CD4-positive, alpha-beta T cell treated with Interleukin-2 at 100 ng/mL for 4 hours (primary cell): Measurements from ENCODE around the gene BAIAP3.
A peak's percentile ranks its signal among the peaks of the same experiment; 100 is the strongest.

Experiments used
- DNase-seq: peaks from one replicate; pipeline ENCODE4 v3.0.0-alpha.2; 2020; ENCODE audit warnings: low spot score

BAIAP3 gene

GRCh38 chr16:1346422-1347285 is 13.2 kb downstream of the BAIAP3 start:
- no peak for DNase-seq

DNA sequence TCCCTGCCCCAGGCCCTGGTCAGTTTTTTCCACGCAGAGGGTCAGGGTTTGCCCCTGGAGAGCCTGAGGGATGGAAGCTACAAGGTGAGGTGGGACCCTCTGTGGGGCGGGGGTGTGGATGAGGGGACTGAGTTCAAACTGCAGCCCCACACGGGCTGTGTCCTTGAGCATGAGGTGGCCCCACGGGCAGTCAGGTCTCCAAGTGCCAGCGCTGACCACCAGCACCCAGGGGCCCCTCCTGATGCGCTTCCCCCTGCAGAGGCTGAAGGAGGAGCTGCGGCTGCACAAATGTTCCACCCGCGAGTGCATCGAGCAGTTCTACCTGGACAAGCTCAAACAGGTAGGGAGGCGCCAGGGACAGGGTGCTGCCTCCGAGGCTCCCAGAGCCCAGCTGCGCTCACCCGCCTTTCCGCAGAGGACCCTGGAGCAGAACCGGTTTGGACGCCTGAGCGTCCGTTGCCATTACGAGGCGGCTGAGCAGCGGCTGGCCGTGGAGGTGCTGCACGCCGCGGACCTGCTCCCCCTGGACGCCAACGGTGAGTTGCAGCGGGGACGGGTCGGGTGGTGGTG is 13.9 kb downstream of the BAIAP3 start:
- DNase-seq: no peak

DNA sequence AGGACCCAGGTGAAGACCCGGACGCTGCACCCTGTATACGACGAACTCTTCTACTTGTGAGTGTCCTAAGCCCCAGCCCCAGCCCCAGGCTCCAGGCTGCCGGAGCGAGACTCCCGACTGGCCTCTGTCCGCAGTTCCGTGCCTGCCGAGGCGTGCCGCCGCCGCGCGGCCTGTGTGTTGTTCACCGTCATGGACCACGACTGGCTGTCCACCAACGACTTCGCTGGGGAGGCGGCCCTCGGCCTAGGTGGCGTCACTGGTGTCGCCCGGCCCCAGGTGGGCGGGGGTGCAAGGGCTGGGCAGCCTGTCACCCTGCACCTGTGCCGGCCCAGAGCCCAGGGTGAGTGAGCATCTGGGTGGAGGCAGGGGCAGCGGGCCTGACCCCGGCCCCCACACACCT is 14.5 kb downstream of the BAIAP3 start:
- DNase-seq: no peak

- no peak for DNase-seq
Measured at GRCh38 chr16:1348441-1348840, 15.0 kb downstream of the BAIAP3 start.

- no peak for DNase-seq
Measured at GRCh38 chr16:1348926-1349325, 15.5 kb downstream of the BAIAP3 start.

DNA sequence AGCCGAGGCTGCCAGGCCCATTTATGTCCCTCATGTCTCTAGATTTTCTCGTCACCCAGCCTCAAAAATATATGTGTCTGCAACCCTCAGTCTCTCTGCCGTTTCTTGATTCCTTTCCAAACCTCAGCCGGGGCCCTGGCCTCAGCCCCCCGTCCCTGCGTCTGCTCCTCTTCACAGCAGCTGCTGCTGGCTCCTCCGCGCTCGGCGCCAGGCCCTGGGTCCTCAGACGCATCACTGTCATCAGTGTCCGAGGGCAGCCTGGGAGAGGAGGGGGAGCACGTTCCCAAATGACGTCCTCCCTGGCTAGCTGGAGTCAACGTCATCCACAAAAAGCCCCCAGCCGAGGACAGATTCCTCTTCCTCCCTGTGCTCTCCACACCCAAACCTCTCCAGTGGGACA is 15.9 kb downstream of the BAIAP3 start:
- DNase-seq: no peak

DNA sequence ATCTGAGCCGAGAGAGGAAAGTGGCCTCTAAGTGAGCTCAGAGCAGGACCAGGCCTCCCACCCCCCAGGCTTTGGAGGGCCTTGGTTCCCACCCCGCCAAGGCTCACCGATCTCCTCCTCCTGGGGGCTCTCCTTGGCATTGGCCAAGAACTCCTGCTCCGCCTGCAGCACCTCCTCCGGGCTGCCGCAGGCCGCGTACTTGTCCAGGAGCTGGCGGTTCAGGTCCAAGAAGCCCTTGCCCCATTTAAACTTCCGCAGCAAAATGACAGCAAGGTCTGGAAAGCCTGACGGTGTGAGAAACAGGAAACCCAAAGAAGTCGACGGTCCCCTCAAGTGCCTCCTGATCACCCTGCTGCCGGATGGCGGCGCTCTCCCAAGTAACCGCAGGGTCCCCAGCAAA is 16.5 kb downstream of the BAIAP3 start:
- no peak for DNase-seq

DNA sequence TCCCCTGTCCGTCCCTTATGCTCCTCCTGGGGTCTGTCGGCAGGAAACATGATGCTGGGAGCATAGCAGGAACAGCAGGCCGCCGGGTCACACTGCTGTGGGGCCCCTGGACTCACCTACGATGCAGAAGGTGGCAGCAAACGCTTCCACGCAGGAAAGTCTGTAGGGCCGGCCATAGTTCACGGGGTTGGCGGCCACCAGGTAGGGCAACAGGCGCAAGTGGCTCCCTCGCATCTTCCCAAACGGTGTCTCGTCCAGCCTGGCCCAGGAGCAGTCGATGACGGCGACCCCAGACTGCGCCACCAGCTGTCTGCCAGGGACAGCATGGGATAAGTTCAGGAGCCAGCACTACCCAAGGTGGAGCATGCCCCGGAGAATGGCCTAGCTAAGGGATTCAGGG is 17.2 kb downstream of the BAIAP3 start:
- DNase-seq: no peak

- no peak for DNase-seq
Measured at GRCh38 chr16:1351215-1351581, 17.8 kb downstream of the BAIAP3 start.

DNA sequence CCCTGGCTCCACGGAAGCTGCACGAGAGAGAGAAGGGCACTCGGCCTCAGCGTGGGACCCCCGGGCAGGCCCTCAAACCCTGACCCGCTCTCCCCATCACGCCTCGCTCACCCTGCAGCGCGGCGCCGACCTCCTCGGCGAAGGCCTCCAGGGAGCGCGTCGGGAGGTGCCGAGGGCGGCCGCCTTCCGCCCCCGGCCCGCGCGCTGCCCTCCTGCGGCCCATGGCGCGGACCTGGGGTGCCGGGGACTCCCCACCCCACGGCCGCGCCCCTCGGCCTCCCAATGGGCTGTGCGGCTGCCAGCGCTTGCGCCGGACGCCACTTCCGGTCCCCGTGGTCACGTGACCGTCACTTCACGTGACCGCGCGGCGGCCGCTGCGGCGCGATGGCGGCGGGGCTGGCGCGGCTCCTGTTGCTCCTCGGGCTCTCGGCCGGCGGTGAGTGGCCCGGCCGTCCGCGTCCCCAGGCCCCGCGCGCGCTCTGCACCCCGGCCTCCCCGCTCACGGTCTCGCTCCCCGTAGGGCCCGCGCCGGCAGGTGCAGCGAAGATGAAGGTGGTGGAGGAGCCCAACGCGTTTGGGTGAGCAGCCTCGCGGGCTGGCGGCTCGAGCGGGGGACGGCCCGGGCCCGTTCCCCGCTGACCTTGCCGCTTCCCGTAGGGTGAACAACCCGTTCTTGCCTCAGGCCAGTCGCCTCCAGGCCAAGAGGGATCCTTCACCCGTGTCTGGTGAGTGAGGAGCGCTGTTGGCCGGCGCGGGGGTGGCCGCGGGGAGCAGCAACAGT is 18.3 kb downstream of the BAIAP3 start, which contains the start of the genes GNPTG and TSR3:
Gene GNPTG (plus strand): TSS at position 350 of the 781 bp plus-strand sequence. CDS start 35 bp downstream, at position 385.
Gene TSR3 (minus strand): TSS at position 297 of the 781 bp plus-strand sequence. CDS start 74 bp downstream, at position 223.
- DNase-seq: peak; percentile 85

DNA sequence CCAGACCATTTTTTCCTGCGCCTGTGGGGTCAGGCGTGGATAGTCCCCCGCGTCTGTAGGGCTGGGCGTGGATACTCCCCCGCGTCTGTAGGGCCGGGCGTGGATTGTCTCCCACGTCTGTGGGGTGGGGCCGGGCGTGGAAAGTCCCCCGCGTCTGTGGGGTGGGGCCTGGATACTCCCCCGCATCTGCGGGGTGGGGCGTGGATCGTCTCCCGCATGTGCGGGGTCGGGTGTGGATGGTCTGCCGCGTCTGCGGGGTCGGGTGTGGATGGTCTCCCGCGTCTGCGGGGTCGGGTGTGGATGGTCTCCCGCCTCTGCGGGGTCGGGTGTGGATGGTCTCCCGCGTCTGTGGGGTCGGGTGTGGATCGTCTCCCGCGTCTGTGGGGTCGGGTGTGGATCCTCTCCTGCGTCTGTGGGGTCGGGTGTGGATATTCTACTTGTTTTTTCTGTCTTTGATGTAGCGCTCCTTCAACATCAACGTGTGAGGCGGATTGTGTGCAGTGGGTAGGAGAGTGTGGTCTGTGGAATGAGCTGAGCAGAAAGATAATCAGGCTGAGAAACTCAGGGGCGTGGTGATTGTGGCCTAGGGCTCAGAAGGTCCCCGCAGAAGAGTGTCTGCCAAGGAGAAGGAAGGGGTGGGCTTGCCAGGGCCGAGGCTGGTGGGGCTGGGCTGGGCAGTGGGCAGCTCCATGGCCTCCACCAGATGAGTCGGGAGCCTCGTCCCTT is 21.5 kb downstream of the BAIAP3 start:
- DNase-seq: no peak

DNA sequence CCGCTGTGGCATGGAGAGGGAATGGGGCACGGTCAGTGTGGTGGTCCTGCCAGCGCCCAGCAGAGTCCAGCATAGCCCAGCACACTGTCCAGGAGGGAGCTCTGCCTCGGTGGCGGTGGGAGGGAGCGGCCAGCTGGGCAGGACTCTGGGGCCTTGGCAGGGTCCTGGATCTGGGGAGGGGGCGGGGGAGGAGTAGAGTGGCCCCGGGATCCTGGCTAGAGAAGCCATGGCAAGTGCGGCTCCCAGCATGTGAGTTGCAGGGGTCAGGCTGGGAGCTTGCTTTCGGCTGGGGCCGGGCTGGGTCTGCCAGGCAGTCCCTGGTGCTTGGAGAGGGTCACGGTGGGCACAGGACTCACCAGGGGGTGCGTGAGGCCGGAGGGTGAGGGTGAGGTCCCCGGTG is 22.1 kb downstream of the BAIAP3 start:
- no peak for DNase-seq

GRCh38 chr16:1356061-1356900 is 22.8 kb downstream of the BAIAP3 start:
- DNase-seq: no peak

GRCh38 chr16:1357906-1358566 is 24.6 kb downstream of the BAIAP3 start:
- no peak for DNase-seq

DNA sequence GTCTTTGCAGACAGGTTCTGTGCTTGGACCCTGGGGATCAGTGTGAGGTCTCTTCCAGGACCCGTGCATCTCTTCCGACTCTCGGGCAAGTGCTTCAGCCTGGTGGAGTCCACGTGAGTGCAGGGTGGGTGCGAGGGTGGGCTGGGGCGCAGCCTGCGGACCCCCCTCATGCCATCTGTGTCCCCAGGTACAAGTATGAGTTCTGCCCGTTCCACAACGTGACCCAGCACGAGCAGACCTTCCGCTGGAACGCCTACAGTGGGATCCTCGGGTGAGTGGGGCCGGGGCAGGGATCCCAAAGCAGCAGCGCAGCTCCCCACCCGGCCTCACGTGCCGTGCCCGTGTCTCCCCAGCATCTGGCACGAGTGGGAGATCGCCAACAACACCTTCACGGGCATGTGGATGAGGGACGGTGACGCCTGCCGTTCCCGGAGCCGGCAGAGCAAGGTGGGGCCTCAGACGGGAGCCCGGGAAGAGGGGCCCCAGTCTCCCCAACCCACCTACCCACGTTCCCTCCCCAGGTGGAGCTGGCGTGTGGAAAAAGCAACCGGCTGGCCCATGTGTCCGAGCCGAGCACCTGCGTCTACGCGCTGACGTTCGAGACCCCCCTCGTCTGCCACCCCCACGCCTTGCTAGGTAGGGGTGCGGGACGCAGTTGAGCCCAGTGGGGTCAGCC is 28.4 kb downstream of the BAIAP3 start:
- DNase-seq: no peak

GRCh38 chr16:1362807-1363206 is 29.4 kb downstream of the BAIAP3 start:
- DNase-seq: no peak

DNA sequence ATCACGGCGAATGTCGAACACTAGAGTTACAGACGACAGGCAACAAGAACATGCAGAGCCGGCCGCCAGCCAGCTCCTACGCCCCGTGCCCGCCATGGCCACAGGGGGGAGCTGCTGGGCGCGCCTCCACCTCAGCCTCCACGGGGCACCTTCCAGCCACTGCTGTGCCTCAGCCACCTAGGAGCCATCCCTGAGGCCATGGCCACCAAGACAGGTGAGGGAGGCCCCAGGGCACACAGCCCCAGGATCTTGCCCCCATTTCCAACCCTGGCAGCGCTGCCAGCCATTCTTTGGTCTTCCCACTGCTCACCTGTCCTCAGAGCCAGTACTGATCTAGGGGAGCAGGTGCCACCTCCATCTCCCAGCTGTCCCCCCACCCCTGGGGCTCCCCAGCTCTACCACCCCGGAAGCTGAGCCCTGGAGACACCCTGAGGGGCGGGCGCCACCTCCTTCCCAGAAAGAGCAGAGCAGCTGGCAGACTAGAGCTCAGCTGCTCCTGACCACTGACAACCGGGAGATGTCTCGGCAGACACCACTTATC is 30.1 kb downstream of the BAIAP3 start:
- DNase-seq: peak; percentile 65

GRCh38 chr16:1364510-1364909 is 31.1 kb downstream of the BAIAP3 start:
- no peak for DNase-seq

DNA sequence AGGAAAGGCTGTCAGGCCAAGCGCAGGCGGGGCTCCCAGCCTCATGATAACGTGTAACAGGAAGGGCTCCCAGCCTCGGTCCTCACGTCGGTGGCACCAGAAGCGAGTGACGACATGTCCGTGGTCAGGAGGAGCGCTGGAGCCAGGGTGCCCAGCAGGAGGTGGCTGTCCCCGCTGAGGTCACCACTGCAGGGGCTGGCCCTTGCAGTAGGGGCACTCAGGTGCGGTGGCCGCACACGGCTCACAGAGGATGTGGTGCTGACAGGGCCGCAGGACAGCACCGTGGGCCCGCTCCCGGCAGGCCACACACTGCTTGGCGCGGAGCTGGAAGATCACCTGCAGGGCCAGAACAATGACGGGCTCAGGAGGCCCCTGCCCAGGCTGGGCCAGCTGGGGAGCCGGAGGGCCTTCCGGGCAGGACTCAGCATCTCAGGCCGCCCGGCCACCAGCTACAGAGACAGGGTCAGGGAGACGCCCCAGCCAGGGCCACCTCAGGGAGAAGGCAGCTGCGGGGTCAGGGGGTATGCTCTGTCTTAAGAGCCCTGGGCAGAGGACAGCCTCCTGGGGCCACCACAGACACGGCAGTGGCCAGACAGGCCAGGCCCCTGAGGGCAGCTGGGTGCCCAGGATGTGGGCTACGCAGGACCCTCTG is 32.7 kb downstream of the BAIAP3 start:
- DNase-seq: no peak
